GM06990 (cell line): ENCODE data around the gene IGSF9.

ENCODE experiments used
- DNase-seq: peaks from one replicate; pipeline ENCODE4 v3.0.0-alpha.2; 2011; ENCODE audit not compliant: insufficient read length; ENCODE audit errors: extremely low read depth
- H3K27me3 ChIP-seq: replicated peaks from 2 replicates; pipeline ENCODE4 v1.6.0; 2011; ENCODE audit warnings: low read length; ENCODE audit not compliant: control insufficient read depth, insufficient read depth
- H3K36me3 ChIP-seq: 2 replicates; pipeline ENCODE4 v1.5.1; 2011; ENCODE audit warnings: low read length; ENCODE audit not compliant: control insufficient read depth, insufficient read depth
- H3K4me3 ChIP-seq: replicated peaks from 2 replicates; pipeline ENCODE4 v1.5.1; 2011; ENCODE audit warnings: low read depth, mild to moderate bottlenecking, control low read depth, low read length
- CTCF ChIP-seq: IDR thresholded peaks from 2 replicates; pipeline ENCODE4 v1.5.1; 2011; ENCODE audit warnings: low read length, control low read depth, mild to moderate bottlenecking, inconsistent platforms; ENCODE audit not compliant: insufficient read depth, poor library complexity, severe bottlenecking

The IGSF9 gene

GRCh38 chr1:159945483-159946241 lies at the start of gene IGSF9:
IGSF9 (minus strand) TSS chr1:159945613; CDS start chr1:159943454, 2,159 bp downstream.
- peaks cover 2% of the 10 kb centered on the region for H3K27me3 ChIP-seq
- peak; percentile 73 for DNase-seq
- H3K4me3 ChIP-seq: no peak within 1 kb of the TSS; the same call in 1 of the 2 replicates
- no peaks in the 10 kb centered on the region for H3K36me3 ChIP-seq
- peak; percentile 40 for TF ChIP-seq CTCF

GRCh38 chr1:159994896-159995295 lies 49.5 kb upstream of the IGSF9 start:
- no peaks in the 10 kb centered on the region for H3K36me3 ChIP-seq

GRCh38 chr1:159993911-159994310 lies 48.5 kb upstream of the IGSF9 start:
- no peaks in the 10 kb centered on the region for H3K36me3 ChIP-seq
- no peak for TF ChIP-seq CTCF
- no peak for DNase-seq
- no peak overlapping the region for H3K4me3 ChIP-seq
- no peaks in the 10 kb centered on the region for H3K27me3 ChIP-seq

More at GRCh38 chr1:159994896-159995295, 49.5 kb upstream of the IGSF9 start:
- H3K27me3 ChIP-seq: no peaks in the 10 kb centered on the region
- no peak overlapping the region for H3K4me3 ChIP-seq
- no peak for DNase-seq
- no peak for TF ChIP-seq CTCF

- no peak for DNase-seq
- H3K4me3 ChIP-seq: no peak overlapping the region
- no peaks in the 10 kb centered on the region for H3K36me3 ChIP-seq
- TF ChIP-seq CTCF: no peak
- H3K27me3 ChIP-seq: no peaks in the 10 kb centered on the region
Measured at GRCh38 chr1:159992161-159992560, 46.7 kb upstream of the IGSF9 start.

- Histone ChIP-seq H3K4me3 (no peak overlapping the region), H3K36me3 (no peaks in the 10 kb centered on the region), H3K27me3 (no peaks in the 10 kb centered on the region)
- no peak for DNase-seq
- no peak for TF ChIP-seq CTCF
Measured at GRCh38 chr1:159991513-159991912, 46.1 kb upstream of the IGSF9 start.
